ENCODE measurements around the gene CTXN1.

GRCh38 chr19:7898967-7899366, 27.0 kb downstream of the CTXN1 start:
- TF ChIP-seq POLR2A (IDR thresholded peaks at IDR 0.05; ENCODE audit: low read depth, low read length) (no peak), POLR2AphosphoS5 (IDR thresholded peaks at IDR 0.05; ENCODE audit: low read depth, low read length) (no peak), TAF1 (IDR thresholded peaks at IDR 0.05; ENCODE audit: low read depth, low read length) (no peak), SPI1 (IDR thresholded peaks at IDR 0.05; ENCODE audit: low read depth, low read length) (no peak), PAX5 (IDR thresholded peaks at IDR 0.05; ENCODE audit: insufficient read depth, low read length, severe bottlenecking) (no peak), POU2F2 (IDR thresholded peaks at IDR 0.05; ENCODE audit: low read depth, low read length) (no peak)

Measured in GM12891 (cell line).